OCI-LY3 (cell line): Measurements from ENCODE around the gene KIF3B.

Experiments
- H2AFZ ChIP-seq: fragments of 200-600, 300-600 bp; shearing (Covaris generic); 2 replicates; pipeline ENCODE4 v1.6.0; 2014; ENCODE audit warnings: antibody characterized with exemption, low read depth, low read length
- H3K27ac ChIP-seq: fragments of 200-600, 300-600 bp; sonication (generic); 2 replicates; pipeline ENCODE4 v1.5.1; 2014; ENCODE audit warnings: mild to moderate bottlenecking, low read length, moderate library complexity, mixed read lengths
- H3K27me3 ChIP-seq: fragments of 200-600, 300-600 bp; sonication (generic); 2 replicates; pipeline ENCODE4 v1.6.1; 2014; ENCODE audit warnings: low read depth, low read length, mixed read lengths
- H3K36me3 ChIP-seq: fragments of 200-600, 300-600 bp; sonication (generic); replicated peaks from 2 replicates; pipeline ENCODE3; 2014; ENCODE audit warnings: low read depth, low read length, mixed read lengths
- H3K4me1 ChIP-seq: fragments of 300-600, 200-600 bp; sonication (generic); 2 replicates; pipeline ENCODE4 v1.6.1; 2014; ENCODE audit warnings: low read length, mixed read lengths
- H3K4me2 ChIP-seq: fragments of 200-600, 300-600 bp; sonication (generic); 2 replicates; pipeline ENCODE4 v1.6.1; 2014; ENCODE audit warnings: low read length, mixed read lengths
- H3K4me3 ChIP-seq: fragments of 300-600, 200-600 bp; sonication (generic); 2 replicates; pipeline ENCODE4 v1.5.1; 2014; ENCODE audit warnings: antibody characterized with exemption, mild to moderate bottlenecking, low read length, moderate library complexity
- H3K79me2 ChIP-seq: fragments of 300-600, 200-600 bp; shearing (Covaris generic); 2 replicates; pipeline ENCODE4 v1.6.1; 2014; ENCODE audit warnings: mild to moderate bottlenecking, low read length, mixed read lengths
- H3K9ac ChIP-seq: fragments of 300-600, 200-600 bp; shearing (Covaris generic); 2 replicates; pipeline ENCODE4 v1.6.0; 2014; ENCODE audit warnings: mild to moderate bottlenecking, low read length, moderate library complexity
- H3K9me3 ChIP-seq: fragments of 200-600, 300-600 bp; shearing (Covaris generic); 2 replicates; pipeline ENCODE4 v1.6.1; 2014; ENCODE audit warnings: low read length, mixed read lengths; ENCODE audit not compliant: insufficient read depth
- H4K20me1 ChIP-seq: fragments of 200-600, 300-600 bp; sonication (generic); 2 replicates; pipeline ENCODE4 v1.6.1; 2016; ENCODE audit warnings: low read length, mixed read lengths; ENCODE audit not compliant: insufficient read depth
- EZH2phosphoT487 ChIP-seq: fragments of 200-600 bp; shearing (Covaris generic); IDR thresholded peaks from 2 replicates; pipeline ENCODE4 v1.6.1; 2018; ENCODE audit warnings: antibody characterized with exemption, mixed run types, low read depth
- TF ChIP-seq, protein P1 (sequence below): fragments of 200-600, 300-600 bp; sonication (generic); IDR thresholded peaks from 2 replicates; pipeline ENCODE4 v1.5.1; 2014; ENCODE audit warnings: antibody characterized with exemption, low read length, low read depth

KIF3B gene

DNA sequence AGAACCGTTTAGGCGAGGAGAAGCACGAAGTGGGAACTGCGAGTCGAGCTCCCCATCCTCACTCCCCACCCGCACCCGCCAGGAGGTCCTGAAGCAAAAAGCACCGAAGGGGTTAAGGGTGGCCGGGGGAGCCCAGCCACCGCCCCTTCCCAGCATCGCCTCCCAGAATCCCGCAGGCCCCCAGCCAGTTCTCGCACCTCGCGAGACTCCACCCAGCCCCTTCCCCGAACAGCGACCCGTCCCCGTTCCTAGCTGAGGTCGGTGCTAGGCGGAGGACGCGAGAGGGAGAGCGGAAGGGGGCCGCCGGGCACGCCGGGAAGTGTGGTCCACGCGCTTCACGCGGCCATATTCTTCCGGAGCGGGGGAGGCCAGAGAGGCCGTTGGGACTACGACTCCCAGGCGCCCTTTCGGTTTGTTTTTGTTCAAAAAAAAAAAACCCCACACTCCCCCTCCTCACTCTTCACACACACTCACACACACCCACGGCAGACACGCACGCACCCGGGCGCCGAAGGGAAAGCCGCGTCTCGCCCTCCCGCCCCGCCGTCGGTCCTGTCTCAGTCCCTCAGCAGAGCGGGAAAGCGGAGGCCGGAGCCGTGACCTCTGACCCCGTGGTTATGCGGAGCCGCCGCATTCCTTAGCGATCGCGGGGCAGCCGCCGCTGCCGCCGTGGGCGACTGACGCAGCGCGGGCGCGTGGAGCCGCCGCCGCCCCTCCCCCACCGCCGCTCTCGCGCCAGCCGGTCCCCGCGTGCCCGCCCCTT lies 80.6 kb downstream of the KIF3B start, which contains the start of gene ASXL1:
Gene ASXL1 (plus strand): TSS at position 463 of the 763 bp plus-strand sequence. CDS start 445 bp downstream, outside the sequence.
- TF ChIP-seq, protein P1, sequence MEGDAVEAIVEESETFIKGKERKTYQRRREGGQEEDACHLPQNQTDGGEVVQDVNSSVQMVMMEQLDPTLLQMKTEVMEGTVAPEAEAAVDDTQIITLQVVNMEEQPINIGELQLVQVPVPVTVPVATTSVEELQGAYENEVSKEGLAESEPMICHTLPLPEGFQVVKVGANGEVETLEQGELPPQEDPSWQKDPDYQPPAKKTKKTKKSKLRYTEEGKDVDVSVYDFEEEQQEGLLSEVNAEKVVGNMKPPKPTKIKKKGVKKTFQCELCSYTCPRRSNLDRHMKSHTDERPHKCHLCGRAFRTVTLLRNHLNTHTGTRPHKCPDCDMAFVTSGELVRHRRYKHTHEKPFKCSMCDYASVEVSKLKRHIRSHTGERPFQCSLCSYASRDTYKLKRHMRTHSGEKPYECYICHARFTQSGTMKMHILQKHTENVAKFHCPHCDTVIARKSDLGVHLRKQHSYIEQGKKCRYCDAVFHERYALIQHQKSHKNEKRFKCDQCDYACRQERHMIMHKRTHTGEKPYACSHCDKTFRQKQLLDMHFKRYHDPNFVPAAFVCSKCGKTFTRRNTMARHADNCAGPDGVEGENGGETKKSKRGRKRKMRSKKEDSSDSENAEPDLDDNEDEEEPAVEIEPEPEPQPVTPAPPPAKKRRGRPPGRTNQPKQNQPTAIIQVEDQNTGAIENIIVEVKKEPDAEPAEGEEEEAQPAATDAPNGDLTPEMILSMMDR, result no peak
- TF ChIP-seq EZH2phosphoT487, result no peak

DNA sequence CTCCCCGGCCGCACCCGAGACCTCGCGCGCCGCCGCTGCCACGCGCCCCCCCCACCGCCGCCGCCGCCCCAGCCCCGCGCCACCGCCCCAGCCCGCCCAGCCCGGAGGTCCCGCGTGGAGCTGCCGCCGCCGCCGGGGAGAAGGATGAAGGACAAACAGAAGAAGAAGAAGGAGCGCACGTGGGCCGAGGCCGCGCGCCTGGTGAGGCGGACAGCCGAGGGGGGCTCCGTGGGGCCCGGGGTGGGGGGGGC lies 81.1 kb downstream of the KIF3B start:
- Histone ChIP-seq H3K4me2 (peak overlapping the region; percentile 83; the same call in 1 of the 2 replicates), H2AFZ (no peak overlapping the region), H3K9ac (peak overlapping the region; percentile 92), H4K20me1 (peaks cover 43% of the 10 kb centered on the region), H3K27me3 (no peaks in the 10 kb centered on the region), H3K79me2 (peaks cover 53% of the 10 kb centered on the region), H3K4me3 (peak overlapping the region; percentile 91), H3K36me3 (peaks cover 22% of the 10 kb centered on the region), H3K27ac (peak overlapping the region; percentile 95), H3K4me1 (peaks cover 74% of the 10 kb centered on the region), H3K9me3 (no peaks in the 10 kb centered on the region)
- TF ChIP-seq, protein P1, result no peak
- TF ChIP-seq EZH2phosphoT487, result no peak

More for the DNA sequence above, 80.6 kb downstream of the KIF3B start, which contains the start of gene ASXL1:
- peaks cover 69% of the 10 kb centered on the region for H3K4me1 ChIP-seq
- no peaks in the 10 kb centered on the region for H3K27me3 ChIP-seq
- H2AFZ ChIP-seq, result peak within 1 kb of the TSS; percentile 74; the same call in 1 of the 2 replicates
- peaks cover 22% of the 10 kb centered on the region for H3K36me3 ChIP-seq
- peak within 1 kb of the TSS; percentile 91 for H3K4me3 ChIP-seq
- peak within 1 kb of the TSS; percentile 92 for H3K4me2 ChIP-seq
- H3K27ac ChIP-seq, result peak within 1 kb of the TSS; percentile 95
- H3K9ac ChIP-seq, result peak within 1 kb of the TSS; percentile 92
- peaks cover 38% of the 10 kb centered on the region for H4K20me1 ChIP-seq
- peaks cover 48% of the 10 kb centered on the region for H3K79me2 ChIP-seq
- H3K9me3 ChIP-seq, result no peaks in the 10 kb centered on the region

DNA sequence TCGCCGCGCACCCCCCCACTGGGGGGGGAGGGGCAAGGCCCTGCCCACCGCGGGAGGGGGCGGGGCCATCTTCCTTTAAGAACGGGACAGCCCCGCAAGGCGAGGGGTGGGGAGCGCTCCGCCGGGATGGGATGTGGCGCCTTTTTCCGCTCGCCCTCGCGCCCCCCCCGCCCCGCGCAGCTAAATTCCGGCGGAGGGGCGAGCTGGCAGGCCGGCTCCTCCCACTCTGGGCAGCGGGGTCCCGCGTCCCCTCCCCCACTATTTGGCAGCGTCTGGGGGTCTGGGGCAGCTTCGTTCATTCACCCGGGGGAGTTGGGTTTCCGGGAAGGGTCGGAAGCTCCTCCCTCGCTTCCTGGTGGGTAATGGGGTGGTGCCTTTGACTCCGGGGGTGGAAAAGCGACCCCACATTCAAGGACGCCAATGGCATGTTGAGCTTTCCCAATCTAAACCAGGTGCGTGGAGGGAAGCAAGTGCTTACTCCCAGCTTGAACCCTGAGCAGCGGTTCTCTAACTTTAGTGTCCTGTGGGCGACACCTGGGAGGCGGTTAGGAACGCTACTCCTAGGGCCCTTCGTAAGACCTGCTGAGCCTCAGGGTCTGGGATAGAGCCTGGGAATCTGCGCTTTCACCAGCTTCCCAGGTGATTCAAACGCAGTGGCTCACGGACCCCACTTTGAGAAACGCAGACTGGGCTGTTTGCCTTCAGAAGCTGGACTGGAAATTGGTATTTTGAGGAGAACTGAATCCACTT lies 81.6 kb downstream of the KIF3B start:
- Histone ChIP-seq H3K4me1 (peaks cover 74% of the 10 kb centered on the region), H3K27ac (peak overlapping the region; percentile 95), H2AFZ (peak overlapping the region; percentile 0; the same call in 1 of the 2 replicates), H3K9ac (peak overlapping the region; percentile 92), H3K9me3 (no peaks in the 10 kb centered on the region), H3K27me3 (no peaks in the 10 kb centered on the region), H4K20me1 (peaks cover 48% of the 10 kb centered on the region), H3K36me3 (peaks cover 22% of the 10 kb centered on the region), H3K79me2 (peaks cover 58% of the 10 kb centered on the region), H3K4me3 (peak overlapping the region; percentile 91), H3K4me2 (peak overlapping the region; percentile 83)
- TF ChIP-seq EZH2phosphoT487, result no peak
- TF ChIP-seq, protein P1, result no peak
